ENCODE results near the gene APC.

DNA sequence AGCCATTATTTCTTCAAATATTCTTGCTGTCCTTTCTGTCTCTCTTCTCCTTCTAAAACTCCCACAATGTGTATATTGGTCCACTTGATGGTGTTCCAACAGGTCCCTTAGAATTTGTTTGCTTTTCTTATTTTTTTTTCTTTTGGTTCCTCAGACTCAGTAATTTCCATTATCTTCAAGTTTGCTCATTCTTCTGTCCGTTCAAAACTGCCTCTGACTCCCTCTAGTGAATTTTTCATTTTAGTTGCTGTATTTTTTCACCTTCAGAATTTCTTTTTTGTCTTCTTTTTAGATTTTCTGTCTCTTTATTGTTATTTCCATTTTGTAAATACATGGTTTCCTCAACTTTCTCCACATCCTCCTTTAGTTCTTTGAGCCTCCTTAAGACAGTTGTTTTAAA is 117.0 kb downstream of the APC start:
- TF ChIP-seq, protein P1, sequence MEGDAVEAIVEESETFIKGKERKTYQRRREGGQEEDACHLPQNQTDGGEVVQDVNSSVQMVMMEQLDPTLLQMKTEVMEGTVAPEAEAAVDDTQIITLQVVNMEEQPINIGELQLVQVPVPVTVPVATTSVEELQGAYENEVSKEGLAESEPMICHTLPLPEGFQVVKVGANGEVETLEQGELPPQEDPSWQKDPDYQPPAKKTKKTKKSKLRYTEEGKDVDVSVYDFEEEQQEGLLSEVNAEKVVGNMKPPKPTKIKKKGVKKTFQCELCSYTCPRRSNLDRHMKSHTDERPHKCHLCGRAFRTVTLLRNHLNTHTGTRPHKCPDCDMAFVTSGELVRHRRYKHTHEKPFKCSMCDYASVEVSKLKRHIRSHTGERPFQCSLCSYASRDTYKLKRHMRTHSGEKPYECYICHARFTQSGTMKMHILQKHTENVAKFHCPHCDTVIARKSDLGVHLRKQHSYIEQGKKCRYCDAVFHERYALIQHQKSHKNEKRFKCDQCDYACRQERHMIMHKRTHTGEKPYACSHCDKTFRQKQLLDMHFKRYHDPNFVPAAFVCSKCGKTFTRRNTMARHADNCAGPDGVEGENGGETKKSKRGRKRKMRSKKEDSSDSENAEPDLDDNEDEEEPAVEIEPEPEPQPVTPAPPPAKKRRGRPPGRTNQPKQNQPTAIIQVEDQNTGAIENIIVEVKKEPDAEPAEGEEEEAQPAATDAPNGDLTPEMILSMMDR (IDR thresholded peaks at IDR 0.05; ENCODE audit: insufficient read depth, low read length): no peak
- TF ChIP-seq GABPA (IDR thresholded peaks at IDR 0.05; ENCODE audit: low read depth): no peak

Measured in HL-60 (cell line).